Measurements from ENCODE around the gene CNTN4.

DNA sequence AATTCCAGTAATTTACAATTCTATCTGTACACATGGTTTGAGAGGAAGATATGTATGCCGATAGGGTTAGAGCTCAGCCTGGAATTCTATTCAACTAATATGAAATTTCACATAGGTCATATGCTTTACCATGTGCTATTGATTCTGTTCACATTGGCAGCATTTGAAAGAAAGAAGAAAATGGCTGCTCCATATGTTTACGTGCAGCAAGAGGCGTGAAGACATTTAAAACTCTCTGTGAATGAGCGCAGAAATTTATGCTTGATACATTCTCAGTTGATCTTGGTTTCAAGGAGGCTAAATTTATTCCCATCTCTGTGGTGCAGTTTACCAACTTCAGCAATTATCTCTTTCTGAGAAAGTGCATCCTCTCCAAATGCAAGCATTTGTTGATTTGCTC, 478.9 kb downstream of the CNTN4 start:
- no peak for TF ChIP-seq EP300 (IDR thresholded peaks at IDR 0.05)
- TF ChIP-seq, protein P1, sequence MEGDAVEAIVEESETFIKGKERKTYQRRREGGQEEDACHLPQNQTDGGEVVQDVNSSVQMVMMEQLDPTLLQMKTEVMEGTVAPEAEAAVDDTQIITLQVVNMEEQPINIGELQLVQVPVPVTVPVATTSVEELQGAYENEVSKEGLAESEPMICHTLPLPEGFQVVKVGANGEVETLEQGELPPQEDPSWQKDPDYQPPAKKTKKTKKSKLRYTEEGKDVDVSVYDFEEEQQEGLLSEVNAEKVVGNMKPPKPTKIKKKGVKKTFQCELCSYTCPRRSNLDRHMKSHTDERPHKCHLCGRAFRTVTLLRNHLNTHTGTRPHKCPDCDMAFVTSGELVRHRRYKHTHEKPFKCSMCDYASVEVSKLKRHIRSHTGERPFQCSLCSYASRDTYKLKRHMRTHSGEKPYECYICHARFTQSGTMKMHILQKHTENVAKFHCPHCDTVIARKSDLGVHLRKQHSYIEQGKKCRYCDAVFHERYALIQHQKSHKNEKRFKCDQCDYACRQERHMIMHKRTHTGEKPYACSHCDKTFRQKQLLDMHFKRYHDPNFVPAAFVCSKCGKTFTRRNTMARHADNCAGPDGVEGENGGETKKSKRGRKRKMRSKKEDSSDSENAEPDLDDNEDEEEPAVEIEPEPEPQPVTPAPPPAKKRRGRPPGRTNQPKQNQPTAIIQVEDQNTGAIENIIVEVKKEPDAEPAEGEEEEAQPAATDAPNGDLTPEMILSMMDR (IDR thresholded peaks at IDR 0.05), result no peak

Data from tibial nerve (tissue), 4 donors.